CD4-positive, alpha-beta T cell (primary cell): Measurements from ENCODE around the gene CACNA2D1. TPM values are rescaled to one million over a fixed set of nuclear protein-coding genes. Genes with fewer than 3 reads are reported as not detected.

Experiments used
- ATAC-seq: fragments of 200-7000 bp; cut with Tn5 transposase; one replicate; pipeline ENCODE4 v1.10.0; 2022; ENCODE audit warnings: mild to moderate bottlenecking; ENCODE audit not compliant: poor library complexity
- CTCF ChIA-PET: fragments of 350-600 bp; sonication (Branson Sonifier 250); formaldehyde crosslinking; loops from one replicate; lab custom pipeline; 2021; ENCODE audit warnings: antibody characterized with exemption, inconsistent platforms; lab: Charles Lee
- POLR2A ChIA-PET: fragments of 350-600 bp; sonication (Branson Sonifier 250); formaldehyde crosslinking; loops from one replicate; lab custom pipeline; 2021; ENCODE audit warnings: antibody characterized with exemption, inconsistent platforms; lab: Charles Lee
- DNase-seq, 14 experiments: peaks; one replicate each; pipeline ENCODE4 v3.0.0-alpha.2; 2013 to 2020; ENCODE audit warnings: mixed read lengths in 2 of 14
- H3K27ac ChIP-seq, 2 donors: one replicate each; pipeline versions ENCODE4 v1.5.1 to v1.7.0; 2013; ENCODE audit warnings: low read length in 2 of 2, low read depth in 1 of 2, mild to moderate bottlenecking in 1 of 2
- H3K27me3 ChIP-seq, 2 experiments: 1 replicate in 1 of 2; 2 replicates in 1 of 2; pipeline versions ENCODE4 v1.6.1 to v1.7.0; 2013; ENCODE audit warnings: low read length in 2 of 2, control low read depth in 1 of 2, mild to moderate bottlenecking in 1 of 2, moderate library complexity in 1 of 2; ENCODE audit not compliant: insufficient read depth in 2 of 2, control insufficient read depth in 1 of 2
- H3K36me3 ChIP-seq: one replicate; pipeline ENCODE4 v1.6.1; 2013; ENCODE audit warnings: low read length, control low read depth; ENCODE audit not compliant: insufficient read depth
- H3K4me1 ChIP-seq: one replicate; pipeline ENCODE4 v1.6.1; 2013; ENCODE audit warnings: low read length, control low read depth; ENCODE audit not compliant: insufficient read depth
- H3K4me3 ChIP-seq: one replicate; pipeline ENCODE4 v1.5.1; 2013; ENCODE audit warnings: mild to moderate bottlenecking, low read length, moderate library complexity
- H3K9me3 ChIP-seq, 2 experiments: 1 replicate in 1 of 2; 2 replicates in 1 of 2; pipeline versions ENCODE4 v1.6.1 to v1.7.0; 2013; ENCODE audit warnings: low read length in 2 of 2, mild to moderate bottlenecking in 2 of 2, control low read depth in 1 of 2, moderate library complexity in 1 of 2; ENCODE audit not compliant: control insufficient read depth in 1 of 2, insufficient read depth in 1 of 2
- H3K27ac Mint-ChIP-seq: one replicate; pipeline ENCODE4 v1.8.0; 2020; ENCODE audit warnings: mixed read lengths
- H3K27me3 Mint-ChIP-seq: one replicate; pipeline ENCODE4 v1.8.0; 2021; ENCODE audit warnings: mixed read lengths
- H3K36me3 Mint-ChIP-seq: one replicate; pipeline ENCODE4 v1.8.0; 2021; ENCODE audit warnings: low read depth, mixed read lengths
- H3K4me1 Mint-ChIP-seq: one replicate; pipeline ENCODE4 v1.8.0; 2021; ENCODE audit warnings: low read depth, mixed read lengths
- H3K4me3 Mint-ChIP-seq: one replicate; pipeline ENCODE4 v1.8.0; 2020; ENCODE audit warnings: mild to moderate bottlenecking, mixed read lengths
- H3K9me3 Mint-ChIP-seq: one replicate; pipeline ENCODE4 v1.8.0; 2020; ENCODE audit warnings: mixed read lengths
- intact Hi-C, 2 experiments: fragments of 100-400 bp; cut with DNase I in 1 of 2; cut with micrococcal nuclease in 1 of 2; formaldehyde crosslinking; loops; one replicate each; pipeline versions ENCODE4 v1.15.1 to v1.9.0; 2023 to 2025; cut with DNase I, micrococcal nuclease
- total RNA-seq, 174 experiments: library from RNA in 2 of 174; stranded (reverse) in 2 of 174; gene quantifications; one replicate each; pipeline ENCODE4 v1.2.3 and lab custom pipeline; 2021 to 2026
- TF ChIP-seq, protein P1 (sequence below): fragments of 200-600 bp; IDR thresholded peaks from one replicate; pipeline ENCODE4 v1.8.0; 2022; ENCODE audit warnings: antibody characterized with exemption, mild to moderate bottlenecking

Gene CACNA2D1
- total RNA-seq, 2 experiments from 2014 or later: not detected

- Histone ChIP-seq H3K36me3 (no peaks in the 10 kb centered on the region), H3K27ac (no peak overlapping the region), H3K4me1 (no peaks in the 10 kb centered on the region), H3K27me3 (no peaks in the 10 kb centered on the region), H3K9me3 (peaks cover 0 to 8% of the 10 kb centered on the region in 2 experiments), H3K4me3 (no peak overlapping the region)
- intact Hi-C loops: no loop called here
- Mint-ChIP-seq H3K4me1 (no peaks in the 10 kb centered on the region), H3K4me3 (no peak overlapping the region), H3K27me3 (no peaks in the 10 kb centered on the region), H3K36me3 (no peaks in the 10 kb centered on the region), H3K27ac (no peak overlapping the region), H3K9me3 (peaks cover 3% of the 10 kb centered on the region)
- ATAC-seq (no peak), DNase-seq (no peak)
- ChIA-PET CTCF (no interaction called here), POLR2A (no interaction called here)
- TF ChIP-seq, protein P1, sequence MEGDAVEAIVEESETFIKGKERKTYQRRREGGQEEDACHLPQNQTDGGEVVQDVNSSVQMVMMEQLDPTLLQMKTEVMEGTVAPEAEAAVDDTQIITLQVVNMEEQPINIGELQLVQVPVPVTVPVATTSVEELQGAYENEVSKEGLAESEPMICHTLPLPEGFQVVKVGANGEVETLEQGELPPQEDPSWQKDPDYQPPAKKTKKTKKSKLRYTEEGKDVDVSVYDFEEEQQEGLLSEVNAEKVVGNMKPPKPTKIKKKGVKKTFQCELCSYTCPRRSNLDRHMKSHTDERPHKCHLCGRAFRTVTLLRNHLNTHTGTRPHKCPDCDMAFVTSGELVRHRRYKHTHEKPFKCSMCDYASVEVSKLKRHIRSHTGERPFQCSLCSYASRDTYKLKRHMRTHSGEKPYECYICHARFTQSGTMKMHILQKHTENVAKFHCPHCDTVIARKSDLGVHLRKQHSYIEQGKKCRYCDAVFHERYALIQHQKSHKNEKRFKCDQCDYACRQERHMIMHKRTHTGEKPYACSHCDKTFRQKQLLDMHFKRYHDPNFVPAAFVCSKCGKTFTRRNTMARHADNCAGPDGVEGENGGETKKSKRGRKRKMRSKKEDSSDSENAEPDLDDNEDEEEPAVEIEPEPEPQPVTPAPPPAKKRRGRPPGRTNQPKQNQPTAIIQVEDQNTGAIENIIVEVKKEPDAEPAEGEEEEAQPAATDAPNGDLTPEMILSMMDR: no peak
Observed at GRCh38 chr7:82079527-82079926, 364.1 kb downstream of the CACNA2D1 start.

DNA sequence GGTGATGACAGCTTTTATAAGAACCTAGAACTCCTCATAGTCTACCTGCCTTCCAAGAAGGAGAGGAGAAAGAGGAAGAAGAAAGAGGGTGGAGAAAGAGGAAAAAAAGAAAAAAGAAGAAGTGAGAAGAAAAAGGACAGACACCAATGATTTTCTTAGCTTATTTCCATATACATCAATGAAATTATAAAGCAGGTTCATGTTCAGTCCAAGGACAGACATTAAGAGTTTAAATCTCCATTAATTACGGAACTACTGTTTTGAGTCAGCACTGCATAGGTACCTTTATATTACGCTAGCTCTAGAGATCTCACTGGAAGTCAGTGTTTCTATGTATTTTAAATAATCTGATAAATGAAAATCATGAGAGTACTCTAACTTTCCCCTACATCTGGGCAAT lies 364.8 kb downstream of the CACNA2D1 start:
- Mint-ChIP-seq H3K9me3 (peaks cover 3% of the 10 kb centered on the region), H3K4me1 (no peaks in the 10 kb centered on the region), H3K27me3 (no peaks in the 10 kb centered on the region), H3K36me3 (no peaks in the 10 kb centered on the region), H3K4me3 (no peak overlapping the region), H3K27ac (no peak overlapping the region)
- Histone ChIP-seq H3K36me3 (no peaks in the 10 kb centered on the region), H3K4me3 (no peak overlapping the region), H3K4me1 (no peaks in the 10 kb centered on the region), H3K27me3 (no peaks in the 10 kb centered on the region), H3K9me3 (peaks cover 0 to 8% of the 10 kb centered on the region in 2 experiments), H3K27ac (no peak overlapping the region)
- POLR2A ChIA-PET: no interaction called here
- CTCF ChIA-PET: no interaction called here
- DNase-seq (no peak), ATAC-seq (no peak)
- TF ChIP-seq, protein P1: no peak
- intact Hi-C loops: no loop called here

- CTCF ChIA-PET: no interaction called here
- POLR2A ChIA-PET: no interaction called here
Observed at GRCh38 chr7:82071468-82071867, 372.1 kb downstream of the CACNA2D1 start.

More at GRCh38 chr7:82071468-82071867, 372.1 kb downstream of the CACNA2D1 start:
- Histone ChIP-seq H3K36me3 (no peaks in the 10 kb centered on the region), H3K9me3 (peaks cover 0 to 3% of the 10 kb centered on the region in 2 experiments), H3K4me3 (no peak overlapping the region), H3K4me1 (no peaks in the 10 kb centered on the region), H3K27me3 (no peaks in the 10 kb centered on the region), H3K27ac (no peak overlapping the region)
- H3K4me3 Mint-ChIP-seq: no peak overlapping the region
- no peak for DNase-seq
- no peaks in the 10 kb centered on the region for H3K36me3 Mint-ChIP-seq
- no peaks in the 10 kb centered on the region for H3K27me3 Mint-ChIP-seq
- H3K9me3 Mint-ChIP-seq: peaks cover 3% of the 10 kb centered on the region
- H3K4me1 Mint-ChIP-seq: no peaks in the 10 kb centered on the region
- ATAC-seq: no peak
- TF ChIP-seq, protein P1: no peak
- no peak overlapping the region for H3K27ac Mint-ChIP-seq
- intact Hi-C loops: no loop called here
